ENCODE data around the gene SLC22A16.

GRCh38 chr6:110414669-110415068 is 61.7 kb downstream of the SLC22A16 start:
- no peak for TF ChIP-seq CTCF (optimal IDR thresholded peaks at IDR 0.05 in 1 of 3, IDR thresholded peaks at IDR 0.05 in 1 of 3, conservative IDR thresholded peaks at IDR 0.05 in 1 of 3; ENCODE audit: extremely low read depth in 1 of 3, insufficient read depth in 2 of 3, low read length in 3 of 3)
- no peak for TF ChIP-seq EZH2 (IDR thresholded peaks at IDR 0.05; ENCODE audit: low read length)
